Inferior parietal cortex (tissue), 1 donor: ENCODE measurements around the gene PEX7.
"Not testable (repeated sequence)": the region's sequence is repeated elsewhere in the genome, so short reads cannot be mapped to it uniquely, and the experiment has no call there.

Experiments used
- DNase-seq: peaks from one replicate; pipeline ENCODE4 v3.0.0-alpha.2; 2016; ENCODE audit errors: extremely low spot score

Gene PEX7

GRCh38 chr6:136822376-136823127, at the start of gene PEX7:
Gene PEX7, plus strand, starts transcription at chr6:136822592. Its CDS starts 74 bp downstream, at chr6:136822666.
- peak; percentile 95 for DNase-seq

GRCh38 chr6:136772685-136773472, 49.5 kb upstream of the PEX7 start:
- no peak for DNase-seq

- DNase-seq = no peak
Observed at GRCh38 chr6:136773473-136773796, 49.0 kb upstream of the PEX7 start.

- DNase-seq = no peak
Observed at GRCh38 chr6:136774228-136775041, 48.0 kb upstream of the PEX7 start.

DNA sequence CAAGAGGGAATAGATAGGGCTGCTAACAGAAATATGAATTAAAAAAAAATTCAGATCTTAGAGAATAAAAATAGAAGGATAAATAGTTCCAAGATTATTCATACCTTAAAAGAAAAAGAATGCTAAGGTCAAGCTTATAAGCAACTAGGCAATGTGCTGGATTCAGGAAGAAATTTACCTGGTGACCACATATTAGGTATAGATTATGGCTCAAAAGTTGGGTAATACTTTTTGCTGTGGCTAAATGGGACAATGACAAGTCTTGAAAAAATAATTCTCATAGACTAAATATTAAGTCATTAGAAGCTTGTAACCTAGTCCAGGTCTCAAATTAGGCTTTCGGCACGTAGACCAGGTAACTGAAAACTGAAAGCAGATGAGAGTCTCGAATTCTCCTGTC, 47.3 kb upstream of the PEX7 start:
- DNase-seq = no peak

GRCh38 chr6:136775548-136775947, 46.8 kb upstream of the PEX7 start:
- DNase-seq = no peak

DNA sequence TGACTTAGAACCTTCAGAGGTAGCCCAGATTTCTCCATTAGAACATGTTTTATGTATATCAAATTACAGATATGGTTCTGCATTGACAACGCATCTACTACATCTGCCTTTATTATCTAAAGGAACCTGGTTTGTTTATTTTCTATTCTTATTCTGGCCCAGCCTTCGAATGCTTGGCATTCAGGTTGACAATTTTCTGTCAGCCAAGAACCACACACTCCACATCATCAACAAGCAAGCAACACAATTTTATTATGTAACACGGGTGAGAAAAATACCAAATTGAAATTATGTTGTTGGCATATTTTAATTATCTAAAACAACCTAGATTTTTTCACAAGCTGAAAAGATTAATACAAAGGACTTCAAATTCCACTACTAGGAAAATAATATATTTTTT, 44.7 kb upstream of the PEX7 start:
- DNase-seq = no peak

DNA sequence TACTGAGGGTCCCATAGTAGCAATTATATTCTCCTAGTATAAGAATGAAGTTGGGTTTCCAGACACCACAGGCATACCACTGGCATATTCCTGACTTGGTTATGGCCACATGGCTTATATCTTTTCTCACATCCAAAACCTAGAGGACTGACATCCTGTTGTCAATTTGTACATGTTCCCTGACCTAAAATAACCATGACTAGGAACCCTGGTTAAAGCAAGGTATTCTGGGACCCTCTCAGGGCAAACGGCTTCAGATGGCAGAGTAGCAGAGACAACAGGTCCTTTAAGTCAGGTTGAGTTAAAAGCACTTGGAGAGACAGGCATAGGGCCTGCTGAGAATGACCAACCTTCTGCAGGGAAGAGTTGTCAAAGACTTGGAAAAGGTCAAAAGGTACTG, 42.7 kb upstream of the PEX7 start:
- no peak for DNase-seq

GRCh38 chr6:136780972-136781371, 41.4 kb upstream of the PEX7 start:
- DNase-seq = no peak

- DNase-seq = no peak
Observed at GRCh38 chr6:136782021-136782770, 40.2 kb upstream of the PEX7 start.

GRCh38 chr6:136783021-136783420, 39.4 kb upstream of the PEX7 start:
- DNase-seq = no peak

DNA sequence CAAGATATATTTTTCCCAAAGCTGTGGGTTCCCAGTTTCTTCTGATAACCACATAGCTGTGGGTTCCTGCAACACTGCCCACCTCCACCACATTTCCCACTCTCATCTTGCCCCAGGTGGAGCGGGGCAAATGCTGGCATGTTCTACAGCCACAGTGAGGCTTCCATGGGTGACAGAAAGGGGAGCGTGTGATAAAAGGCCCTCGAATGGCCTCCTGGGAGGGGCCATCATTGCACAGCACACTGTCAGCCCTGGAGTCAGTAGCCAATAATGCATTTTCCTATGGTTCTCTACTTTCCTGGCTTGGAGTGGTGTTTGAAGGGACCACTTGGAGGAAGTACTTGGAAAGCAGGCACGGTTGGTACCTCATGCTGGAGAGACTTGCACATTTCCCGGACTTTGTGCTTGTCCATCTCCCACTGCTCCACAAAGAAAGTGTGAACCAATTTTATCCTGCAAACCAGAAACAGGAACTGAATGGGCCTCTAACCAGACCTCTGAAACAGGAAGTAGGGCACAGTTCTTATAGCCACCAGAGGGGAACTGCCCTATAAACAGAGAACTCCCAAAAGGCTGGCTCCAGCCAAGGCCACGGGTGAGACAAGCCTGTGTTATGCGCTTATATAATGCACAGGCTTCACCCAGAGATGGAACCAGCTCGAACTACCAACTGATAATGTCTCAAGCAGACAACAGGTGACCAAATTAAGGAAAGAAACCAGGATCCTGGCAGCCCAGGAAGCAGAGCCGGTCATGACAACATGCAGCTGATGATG, 38.7 kb upstream of the PEX7 start:
- no peak for DNase-seq

- DNase-seq = no peak
Observed at GRCh38 chr6:136784271-136784664, 38.1 kb upstream of the PEX7 start.

- DNase-seq = no peak
Observed at GRCh38 chr6:136784910-136785746, 37.3 kb upstream of the PEX7 start.

- no peak for DNase-seq
Observed at GRCh38 chr6:136786658-136787057, 35.7 kb upstream of the PEX7 start.

DNA sequence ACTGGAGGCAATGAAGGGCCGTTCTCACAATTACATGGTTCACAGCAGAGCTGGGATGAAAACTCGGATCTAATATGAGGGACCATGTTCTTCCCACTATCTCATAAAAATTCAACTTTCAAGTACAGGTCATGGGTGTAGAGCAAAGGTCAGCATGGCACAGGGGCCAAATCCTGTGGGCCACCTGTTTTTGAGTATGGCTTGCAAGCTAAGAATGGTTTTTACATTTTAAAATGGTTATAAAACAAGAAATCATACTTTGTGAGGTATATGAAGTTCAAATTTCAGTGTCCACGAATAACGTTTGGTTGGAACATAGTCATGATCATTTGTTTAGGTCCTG, 34.7 kb upstream of the PEX7 start:
- DNase-seq = no peak

DNA sequence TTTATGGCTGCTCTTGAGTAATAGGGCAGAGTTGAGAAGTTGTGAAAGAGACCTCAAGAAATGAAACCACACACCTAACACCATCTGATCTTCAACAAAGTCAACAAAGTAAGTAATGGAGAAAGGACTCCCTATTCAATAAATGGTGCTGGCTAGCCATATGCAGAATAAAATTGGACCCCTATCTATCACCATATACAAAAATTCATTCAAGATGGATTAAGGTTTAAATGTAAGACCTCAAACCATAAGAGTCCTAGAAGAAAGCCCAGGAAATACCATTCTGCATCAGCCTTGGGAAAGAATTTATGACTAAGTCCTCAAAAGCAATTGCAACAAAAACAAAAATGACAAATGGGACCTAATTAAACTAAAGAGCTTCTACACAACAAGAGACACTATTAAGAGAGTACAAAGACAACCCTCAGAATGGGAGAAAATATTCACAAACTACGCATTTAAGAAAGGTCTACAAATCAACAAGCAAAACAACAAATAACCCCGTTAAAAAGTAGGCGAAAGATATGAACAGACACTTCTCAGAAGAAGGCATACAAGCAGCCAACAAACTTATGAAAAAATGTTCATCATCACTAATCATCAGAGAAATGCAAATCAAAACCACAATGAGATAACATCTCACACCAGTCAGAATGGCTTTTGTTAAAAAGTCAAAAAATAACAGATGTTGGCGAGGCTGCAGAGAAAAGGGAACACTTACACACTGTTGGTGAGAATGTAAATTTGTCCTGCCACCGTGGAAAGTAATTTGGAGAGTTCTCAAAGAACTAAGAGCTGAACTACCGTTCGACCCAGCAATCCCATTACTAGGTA, 34.1 kb upstream of the PEX7 start:
- no peak for DNase-seq

DNA sequence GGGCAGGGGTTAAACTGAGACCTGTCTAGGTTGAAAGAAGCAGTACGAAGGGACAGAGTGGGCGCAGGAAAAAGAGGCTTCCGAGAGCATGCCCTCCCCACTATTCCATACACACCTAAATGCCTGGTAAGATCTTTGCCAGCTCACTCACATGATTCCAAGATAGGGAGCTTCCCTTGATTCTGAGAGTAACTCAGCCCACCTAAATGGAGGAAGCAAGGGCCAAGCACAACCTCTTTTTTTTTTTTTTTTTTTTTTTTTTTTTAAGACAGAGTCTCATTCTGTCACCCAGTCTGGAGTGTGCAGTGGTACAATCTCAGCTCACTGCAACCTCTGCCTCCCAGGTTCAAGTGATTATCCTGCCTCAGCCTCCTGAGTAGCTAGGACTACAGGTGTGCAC, 33.0 kb upstream of the PEX7 start:
- DNase-seq = not testable (repeated sequence)
